Measurements from ENCODE around the gene HOXB4. TPM values are rescaled to one million over a fixed set of nuclear protein-coding genes. Genes with fewer than 3 reads are reported as not detected.

Gene HOXB4
- total RNA-seq, 1 experiment from 2014 or later = 11.3 TPM

DNA sequence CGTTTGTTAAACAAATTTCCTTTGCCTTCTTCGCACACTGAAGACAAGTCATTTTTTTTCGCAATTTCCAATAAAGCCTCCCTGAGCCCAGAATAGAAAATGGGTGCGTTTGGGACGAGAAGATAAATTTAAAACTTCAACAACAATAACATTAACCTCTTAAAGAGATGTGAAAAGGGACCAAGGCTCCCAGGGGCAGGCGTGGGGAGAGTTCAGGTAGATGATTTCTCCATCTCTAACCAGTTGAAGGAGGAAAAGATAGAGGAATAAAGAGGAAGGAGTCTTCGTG, 1.3 kb upstream of the HOXB4 start:
- peaks cover 16 to 41% of the 10 kb centered on the region in 2 experiments for H3K4me1 ChIP-seq (ENCODE audit: control insufficient read depth in 1 of 2, insufficient read depth in 2 of 2, low read length in 2 of 2)
- TF ChIP-seq JUND (IDR thresholded peaks at IDR 0.05) (no peak), POLR2A (IDR thresholded peaks at IDR 0.05; ENCODE audit: borderline replicate concordance, extremely low read depth, insufficient read depth, insufficient read length) (no peak), FOSL1 (IDR thresholded peaks at IDR 0.05; ENCODE audit: low read depth) (no peak), CBX3 (IDR thresholded peaks at IDR 0.05; ENCODE audit: low read depth) (no peak)
- TF ChIP-seq, protein P1, sequence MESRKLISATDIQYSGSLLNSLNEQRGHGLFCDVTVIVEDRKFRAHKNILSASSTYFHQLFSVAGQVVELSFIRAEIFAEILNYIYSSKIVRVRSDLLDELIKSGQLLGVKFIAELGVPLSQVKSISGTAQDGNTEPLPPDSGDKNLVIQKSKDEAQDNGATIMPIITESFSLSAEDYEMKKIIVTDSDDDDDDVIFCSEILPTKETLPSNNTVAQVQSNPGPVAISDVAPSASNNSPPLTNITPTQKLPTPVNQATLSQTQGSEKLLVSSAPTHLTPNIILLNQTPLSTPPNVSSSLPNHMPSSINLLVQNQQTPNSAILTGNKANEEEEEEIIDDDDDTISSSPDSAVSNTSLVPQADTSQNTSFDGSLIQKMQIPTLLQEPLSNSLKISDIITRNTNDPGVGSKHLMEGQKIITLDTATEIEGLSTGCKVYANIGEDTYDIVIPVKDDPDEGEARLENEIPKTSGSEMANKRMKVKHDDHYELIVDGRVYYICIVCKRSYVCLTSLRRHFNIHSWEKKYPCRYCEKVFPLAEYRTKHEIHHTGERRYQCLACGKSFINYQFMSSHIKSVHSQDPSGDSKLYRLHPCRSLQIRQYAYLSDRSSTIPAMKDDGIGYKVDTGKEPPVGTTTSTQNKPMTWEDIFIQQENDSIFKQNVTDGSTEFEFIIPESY (IDR thresholded peaks at IDR 0.05; ENCODE audit: extremely low read depth, insufficient replicate concordance, low read length) = no peak
- no peaks in the 10 kb centered on the region for H3K36me3 ChIP-seq (ENCODE audit: control insufficient read depth in 1 of 2, insufficient read depth in 2 of 2, low read length in 2 of 2)
- no peak for DNase-seq (ENCODE audit: low read depth, low spot score)
- H3K9me3 ChIP-seq (ENCODE audit: control insufficient read depth in 1 of 2, insufficient read depth in 1 of 2, low read depth in 1 of 2, low read length in 2 of 2) = no peaks in the 10 kb centered on the region
- CTCF ChIA-PET = interaction anchor here (2.0 kb wide), 1 partner anchor 313 kb away, joined by 5 read pairs; no protein-coding TSS in a partner anchor
- no peak overlapping the region for H2AFZ ChIP-seq (ENCODE audit: low read depth, low read length, poor library complexity, severe bottlenecking)
- no peaks in the 10 kb centered on the region for H3K9me2 ChIP-seq (ENCODE audit: insufficient read depth)
- no TSS peak for BruUV-seq (replicated peaks)
- H3K27ac ChIP-seq (ENCODE audit: low read depth, low read length) = peak overlapping the region; percentile 91
- intact Hi-C loops (cut with micrococcal nuclease) = no loop called here
- RAD21 ChIA-PET (ENCODE audit: low non-redundant PET in 1 of 2, low total read pairs in 2 of 2, uncharacterized antibody in 2 of 2, unreplicated experiment in 2 of 2) = no interaction called here
- H3K9ac ChIP-seq (ENCODE audit: low read length) = peak overlapping the region; percentile 63
- H4K20me1 ChIP-seq (ENCODE audit: insufficient read depth) = no peaks in the 10 kb centered on the region
- peak overlapping the region; percentile 98 for H3K4me2 ChIP-seq (ENCODE audit: low read length)
- H3K79me2 ChIP-seq (ENCODE audit: insufficient read depth, low read length) = peaks cover 92% of the 10 kb centered on the region
- H3K27me3 ChIP-seq (ENCODE audit: insufficient read depth, low read length) = no peaks in the 10 kb centered on the region
- H3K4me3 ChIP-seq (replicated peaks in 1 of 2; ENCODE audit: low read depth in 1 of 2, low read length in 2 of 2) = peak overlapping the region; percentile 57 to 58
- no peak for ATAC-seq
- POLR2A ChIA-PET = no interaction called here

DNA sequence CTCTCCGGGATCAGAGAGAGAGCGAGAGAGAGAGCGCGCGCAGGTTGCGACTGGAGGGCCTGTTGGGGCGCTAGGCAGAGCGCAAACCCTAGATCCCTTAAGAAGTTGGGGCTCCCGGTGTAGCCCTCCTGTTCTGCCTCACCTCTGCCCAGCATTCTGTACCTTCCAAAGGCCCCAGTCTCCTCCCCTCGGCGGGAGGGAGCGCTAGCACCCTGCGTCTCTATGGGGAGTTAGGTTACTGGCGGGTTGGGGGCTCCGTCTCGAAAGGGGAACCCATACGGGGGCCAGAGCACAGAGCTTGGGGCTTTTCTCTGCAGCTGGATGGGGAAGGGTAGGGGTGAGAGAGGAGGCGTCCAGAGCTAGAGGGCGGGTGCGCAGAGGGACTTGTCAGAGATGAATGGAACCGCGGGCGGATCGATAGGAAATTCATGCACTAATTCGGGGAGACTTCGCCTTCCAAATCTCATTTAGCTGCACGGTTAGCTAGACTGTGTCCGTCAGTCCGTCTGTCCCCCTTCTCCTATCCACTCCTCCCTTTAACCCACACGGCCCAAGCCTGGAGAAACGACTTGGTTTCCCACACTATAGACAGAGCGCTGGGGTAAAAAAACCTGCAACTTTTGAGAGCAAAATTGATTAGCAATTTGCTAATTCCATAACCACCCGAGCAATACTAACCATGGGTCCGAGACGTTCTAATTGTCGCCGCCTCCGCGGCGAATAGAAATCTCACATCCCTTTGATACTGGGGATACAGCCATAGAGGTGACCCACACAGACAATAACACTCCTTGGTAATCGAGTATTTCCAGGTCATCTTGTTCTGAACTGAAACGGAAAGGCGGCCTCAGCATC, 693 bp upstream of the HOXB4 start:
- Histone ChIP-seq H3K9me2 (ENCODE audit: insufficient read depth) (no peaks in the 10 kb centered on the region), H3K4me2 (ENCODE audit: low read length) (peak overlapping the region; percentile 98), H4K20me1 (ENCODE audit: insufficient read depth) (no peaks in the 10 kb centered on the region), H3K4me3 (replicated peaks in 1 of 2; ENCODE audit: low read depth in 1 of 2, low read length in 2 of 2) (peak overlapping the region; percentile 57 to 58), H3K36me3 (ENCODE audit: control insufficient read depth in 1 of 2, insufficient read depth in 2 of 2, low read length in 2 of 2) (no peaks in the 10 kb centered on the region), H3K27me3 (ENCODE audit: insufficient read depth, low read length) (no peaks in the 10 kb centered on the region), H3K27ac (ENCODE audit: low read depth, low read length) (peak overlapping the region; percentile 91), H3K79me2 (ENCODE audit: insufficient read depth, low read length) (peaks cover 92% of the 10 kb centered on the region), H3K9me3 (ENCODE audit: control insufficient read depth in 1 of 2, insufficient read depth in 1 of 2, low read depth in 1 of 2, low read length in 2 of 2) (no peaks in the 10 kb centered on the region), H2AFZ (ENCODE audit: low read depth, low read length, poor library complexity, severe bottlenecking) (no peak overlapping the region), H3K9ac (ENCODE audit: low read length) (peak overlapping the region; percentile 63), H3K4me1 (ENCODE audit: control insufficient read depth in 1 of 2, insufficient read depth in 2 of 2, low read length in 2 of 2) (peaks cover 11 to 36% of the 10 kb centered on the region in 2 experiments)
- RAD21 ChIA-PET (ENCODE audit: low non-redundant PET in 1 of 2, low total read pairs in 2 of 2, uncharacterized antibody in 2 of 2, unreplicated experiment in 2 of 2) = no interaction called here
- DNase-seq (ENCODE audit: low read depth, low spot score) = no peak
- intact Hi-C loops (cut with micrococcal nuclease) = no loop called here
- CTCF ChIA-PET = interaction anchor here (2.0 kb wide), 1 partner anchor 313 kb away, joined by 5 read pairs; no protein-coding TSS in a partner anchor
- POLR2A ChIA-PET = interaction anchor here (1.1 kb wide), 1 partner anchor 107 kb away, joined by 3 read pairs; no protein-coding TSS in a partner anchor
- BruUV-seq (replicated peaks) = TSS peak; percentile 61
- ATAC-seq = peak; percentile 30
- TF ChIP-seq POLR2AphosphoS5 (IDR thresholded peaks at IDR 0.05; ENCODE audit: low read depth, low read length) = peak; percentile 36; the same call in 1 of the 2 replicates
- TF ChIP-seq, protein P2, sequence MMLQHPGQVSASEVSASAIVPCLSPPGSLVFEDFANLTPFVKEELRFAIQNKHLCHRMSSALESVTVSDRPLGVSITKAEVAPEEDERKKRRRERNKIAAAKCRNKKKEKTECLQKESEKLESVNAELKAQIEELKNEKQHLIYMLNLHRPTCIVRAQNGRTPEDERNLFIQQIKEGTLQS (IDR thresholded peaks at IDR 0.05) = no peak
- TF ChIP-seq, protein P1 (IDR thresholded peaks at IDR 0.05; ENCODE audit: extremely low read depth, insufficient replicate concordance, low read length) = no peak
- TF ChIP-seq SP1 (IDR thresholded peaks at IDR 0.05; ENCODE audit: low read depth) = no peak
